Measurements from ENCODE around the gene NBAS.

NBAS gene

GRCh38 chr2:15241929-15242328, 319.2 kb downstream of the NBAS start:
- intact Hi-C loops (cut with DNase I; ENCODE audit: low total_unique reads) = no loop called here
- DNase-seq = no peak
- no peak overlapping the region for H3K27ac ChIP-seq
- H3K4me1 ChIP-seq = no peaks in the 10 kb centered on the region
- TF ChIP-seq CTCF (IDR thresholded peaks at IDR 0.05) = no peak
- no peaks in the 10 kb centered on the region for H3K9me3 ChIP-seq
- H3K27me3 ChIP-seq = no peaks in the 10 kb centered on the region
- H3K4me3 ChIP-seq = no peak overlapping the region
- no peaks in the 10 kb centered on the region for H3K36me3 ChIP-seq

GRCh38 chr2:15241201-15241600, 319.9 kb downstream of the NBAS start:
- no peaks in the 10 kb centered on the region for H3K36me3 ChIP-seq
- intact Hi-C loops (cut with DNase I; ENCODE audit: low total_unique reads) = no loop called here
- TF ChIP-seq CTCF (IDR thresholded peaks at IDR 0.05) = no peak

GRCh38 chr2:15238028-15238427, 323.1 kb downstream of the NBAS start:
- no peak for DNase-seq
- Histone ChIP-seq H3K27me3 (no peaks in the 10 kb centered on the region), H3K36me3 (peaks cover 0 to 13% (median 0%) of the 10 kb centered on the region in 3 donors), H3K27ac (no peak overlapping the region), H3K4me3 (no peak overlapping the region), H3K9me3 (no peaks in the 10 kb centered on the region), H3K4me1 (no peaks in the 10 kb centered on the region)
- no peak for TF ChIP-seq CTCF (IDR thresholded peaks at IDR 0.05)
- intact Hi-C loops (cut with DNase I; ENCODE audit: low total_unique reads) = no loop called here

More at GRCh38 chr2:15241201-15241600, 319.9 kb downstream of the NBAS start:
- Histone ChIP-seq H3K9me3 (no peaks in the 10 kb centered on the region), H3K27me3 (no peaks in the 10 kb centered on the region), H3K4me3 (no peak overlapping the region), H3K4me1 (no peaks in the 10 kb centered on the region), H3K27ac (no peak overlapping the region)
- DNase-seq = no peak

- H3K4me1 ChIP-seq = no peaks in the 10 kb centered on the region
- DNase-seq = no peak
- no peak for TF ChIP-seq CTCF (IDR thresholded peaks at IDR 0.05)
- H3K27me3 ChIP-seq = no peaks in the 10 kb centered on the region
- intact Hi-C loops (cut with DNase I; ENCODE audit: low total_unique reads) = no loop called here
- H3K9me3 ChIP-seq = no peaks in the 10 kb centered on the region
- no peak overlapping the region for H3K27ac ChIP-seq
- peaks cover 21 to 47% (median 32%) of the 10 kb centered on the region in 3 donors for H3K36me3 ChIP-seq
- H3K4me3 ChIP-seq = no peak overlapping the region
These were observed 330.4 kb downstream of the NBAS start for GRCh38 chr2:15230599-15231192.

- Histone ChIP-seq H3K27me3 (no peaks in the 10 kb centered on the region), H3K36me3 (peaks cover 26 to 28% (median 26%) of the 10 kb centered on the region in 3 donors), H3K27ac (no peak overlapping the region), H3K4me3 (no peak overlapping the region), H3K4me1 (no peaks in the 10 kb centered on the region), H3K9me3 (no peaks in the 10 kb centered on the region)
- no peak for DNase-seq
- no peak for TF ChIP-seq CTCF (IDR thresholded peaks at IDR 0.05)
- intact Hi-C loops (cut with DNase I; ENCODE audit: low total_unique reads) = no loop called here
These were observed 334.5 kb downstream of the NBAS start for GRCh38 chr2:15226661-15227060.

- DNase-seq = no peak
- no peak for TF ChIP-seq CTCF (IDR thresholded peaks at IDR 0.05)
- no peaks in the 10 kb centered on the region for H3K9me3 ChIP-seq
- no peak overlapping the region for H3K27ac ChIP-seq
- H3K4me3 ChIP-seq = no peak overlapping the region
- intact Hi-C loops (cut with DNase I; ENCODE audit: low total_unique reads) = no loop called here
- no peaks in the 10 kb centered on the region for H3K27me3 ChIP-seq
- no peaks in the 10 kb centered on the region for H3K4me1 ChIP-seq
- H3K36me3 ChIP-seq = peaks cover 13 to 28% (median 14%) of the 10 kb centered on the region in 3 donors
These were observed 336.0 kb downstream of the NBAS start for GRCh38 chr2:15225131-15225530.

Measured in tibial artery (tissue), 4 donors.